Endothelial cell of umbilical vein (primary cell): ENCODE data around the gene MYEOV. TPM values are rescaled to one million over a fixed set of nuclear protein-coding genes. Genes with fewer than 3 reads are reported as not detected.

Source experiments
- BruUV-seq: library from RNA; stranded (reverse); fragments of 400-500 nt; replicated peaks from 2 replicates; lab custom pipeline; 2021; lab: Mats Ljungman, UMichigan
- CTCF ChIA-PET: fragments of 300-600, 350-600 bp; sonication (Branson Sonifier 250); formaldehyde crosslinking; loops from one replicate; lab custom pipeline; 2021; ENCODE audit warnings: antibody characterized with exemption, inconsistent platforms; lab: Charles Lee
- POLR2A ChIA-PET: fragments of 300-600, 350-600 bp; sonication (Branson Sonifier 250); formaldehyde crosslinking; loops from one replicate; lab custom pipeline; 2021; ENCODE audit warnings: antibody characterized with exemption, inconsistent platforms; lab: Charles Lee
- DNase-seq: peaks from one replicate; pipeline ENCODE4 v3.0.0-alpha.2; 2011; ENCODE audit warnings: low read depth, low spot score
- FAIRE-seq: peaks from 2 replicates; lab custom pipeline; 2011; peaks lifted over from hg19 to GRCh38; lab: Jason Lieb, UNC
- H2AFZ ChIP-seq: 2 replicates; pipeline ENCODE4 v1.6.0; 2012; ENCODE audit warnings: low read depth, low read length, control low read depth, inconsistent platforms
- H3K27ac ChIP-seq: 2 replicates; pipeline ENCODE4 v1.5.1; 2011; ENCODE audit warnings: low read depth, mild to moderate bottlenecking, control low read depth, low read length, moderate library complexity; ENCODE audit not compliant: insufficient read depth
- H3K27me3 ChIP-seq, 2 experiments: 2 replicates each; pipeline versions ENCODE4 v1.6.0 to v1.6.1; 2011; ENCODE audit warnings: low read length in 2 of 2, mixed read lengths in 1 of 2; ENCODE audit not compliant: control insufficient read depth in 2 of 2, insufficient read depth in 2 of 2
- H3K36me3 ChIP-seq, 2 experiments: 2 replicates in 1 of 2; 3 replicates in 1 of 2; pipeline ENCODE4 v1.5.1; 2011; ENCODE audit warnings: low read length in 2 of 2, mild to moderate bottlenecking in 1 of 2, moderate library complexity in 1 of 2; ENCODE audit not compliant: control insufficient read depth in 2 of 2, insufficient read depth in 2 of 2; ENCODE audit errors: extremely low read depth in 1 of 2
- H3K4me1 ChIP-seq: 3 replicates; pipeline ENCODE4 v1.5.1; 2011; ENCODE audit warnings: mild to moderate bottlenecking, low read length; ENCODE audit not compliant: control insufficient read depth, insufficient read depth; ENCODE audit errors: extremely low read depth
- H3K4me2 ChIP-seq: 2 replicates; pipeline ENCODE4 v1.6.1; 2011; ENCODE audit warnings: low read length, control low read depth, mixed read lengths; ENCODE audit not compliant: insufficient read depth
- H3K4me3 ChIP-seq, 3 experiments: fragments of 200-600 bp in 1 of 3; sonication (generic), shearing (Covaris generic) in 1 of 3; replicated peaks in 1 of 3; 2 replicates each; pipeline ENCODE4 v1.5.1; 2011 to 2016; ENCODE audit warnings: control low read depth in 3 of 3, low read length in 3 of 3, mild to moderate bottlenecking in 2 of 3, inconsistent platforms in 1 of 3, low read depth in 1 of 3, moderate library complexity in 1 of 3; ENCODE audit not compliant: insufficient read depth in 1 of 3
- H3K79me2 ChIP-seq: 2 replicates; pipeline ENCODE4 v1.6.0; 2012; ENCODE audit warnings: low read length, inconsistent platforms; ENCODE audit not compliant: control insufficient read depth, insufficient read depth
- H3K9ac ChIP-seq: replicated peaks from 2 replicates; pipeline ENCODE3; 2011; ENCODE audit warnings: low read length, control low read depth; ENCODE audit not compliant: insufficient read depth; ENCODE audit errors: extremely low read depth
- H3K9me1 ChIP-seq: replicated peaks from 3 replicates; pipeline ENCODE4 v1.6.0; 2011; ENCODE audit warnings: mild to moderate bottlenecking, low read length; ENCODE audit not compliant: control insufficient read depth, insufficient read depth; ENCODE audit errors: extremely low read depth
- H3K9me3 ChIP-seq: replicated peaks from 2 replicates; pipeline ENCODE4 v1.5.1; 2012; ENCODE audit warnings: low read length, inconsistent platforms; ENCODE audit not compliant: control insufficient read depth, insufficient read depth
- H4K20me1 ChIP-seq: replicated peaks from 2 replicates; pipeline ENCODE3; 2011; ENCODE audit warnings: mild to moderate bottlenecking, low read length; ENCODE audit not compliant: control insufficient read depth, insufficient read depth; ENCODE audit errors: extremely low read depth
- EZH2 ChIP-seq: IDR thresholded peaks from 2 replicates; pipeline ENCODE4 v1.6.1; 2012; ENCODE audit warnings: borderline replicate concordance, low read depth, mild to moderate bottlenecking, moderate library complexity, low read length, inconsistent platforms; ENCODE audit not compliant: severe bottlenecking
- FOS ChIP-seq: IDR thresholded peaks from 2 replicates; pipeline ENCODE4 v1.6.1; 2011; ENCODE audit warnings: mild to moderate bottlenecking, low read length, moderate library complexity, borderline replicate concordance; ENCODE audit not compliant: insufficient read depth
- GATA2 ChIP-seq: IDR thresholded peaks from 2 replicates; pipeline ENCODE4 v1.7.0; 2011; ENCODE audit warnings: low read depth, mild to moderate bottlenecking, moderate library complexity, mixed read lengths, low read length; ENCODE audit not compliant: insufficient read length, insufficient read depth
- JUN ChIP-seq: IDR thresholded peaks from 2 replicates; pipeline ENCODE4 v1.6.1; 2011; ENCODE audit warnings: borderline replicate concordance, low read depth; ENCODE audit not compliant: insufficient read length, insufficient read depth
- MAX ChIP-seq: IDR thresholded peaks from 2 replicates; pipeline ENCODE4 v1.6.1; 2011; ENCODE audit not compliant: insufficient read depth, insufficient read length
- MYC ChIP-seq: IDR thresholded peaks from one replicate; pipeline ENCODE4 v1.6.1; 2011; ENCODE audit warnings: mild to moderate bottlenecking, low read depth, low read length
- POLR2A ChIP-seq: IDR thresholded peaks from 2 replicates; pipeline ENCODE4 v1.6.1; 2012; ENCODE audit warnings: low read depth, mild to moderate bottlenecking, control low read depth, low read length
- POLR2AphosphoS5 ChIP-seq: IDR thresholded peaks from 2 replicates; pipeline ENCODE4 v1.6.1; 2012; ENCODE audit warnings: low read depth, mild to moderate bottlenecking, control low read depth, low read length, moderate library complexity; ENCODE audit not compliant: insufficient read depth
- dilution Hi-C: fragments of 300-500 bp; cut with MboI; formaldehyde crosslinking; loops from one replicate; pipeline ENCODE4 v1.15.0; 2019; ENCODE audit warnings: low sequenced_read_pairs; ENCODE audit not compliant: extremely low pct_ligation_motif_present
- intact Hi-C: fragments of 100-400 bp; cut with micrococcal nuclease; formaldehyde crosslinking; loops from one replicate; pipeline ENCODE4 v1.10.0; 2022
- polyA plus RNA-seq, 4 experiments: library from polyadenylated mRNA; depleted of rRNA in 3 of 4; stranded (reverse) in 3 of 4; unstranded in 1 of 4; fragments of >200 nt; gene quantifications; 2 replicates each; pipeline versions ENCODE4 v1.2.1 to v1.2.3, GENCODE V29; 2011 to 2012; ENCODE audit warnings: missing spikeins in 1 of 4
- total RNA-seq: library from RNA; stranded (reverse); gene quantifications from 2 replicates; pipeline ENCODE4 v1.2.3, GENCODE V29; 2021
- TF ChIP-seq, protein P1 (sequence below), 2 donors: IDR thresholded peaks; 1 replicate in 1 of 2; 2 replicates in 1 of 2; pipeline ENCODE4 v1.5.1; 2011; ENCODE audit warnings: low read length in 2 of 2, mild to moderate bottlenecking in 2 of 2, moderate library complexity in 2 of 2, control low read depth in 1 of 2, inconsistent platforms in 1 of 2, low read depth in 1 of 2; ENCODE audit not compliant: insufficient read depth in 1 of 2; ENCODE audit errors: extremely low read depth in 1 of 2

Gene MYEOV
- total and polyA plus RNA-seq, 2 donors (not counting 3 experiments of a cell fraction or from before 2014, with no cell fraction given), result 3.8 to 14.4 TPM

GRCh38 chr11:69280994-69281393 lies 13.0 kb upstream of the MYEOV start:
- intact Hi-C loops, result no loop called here
- Histone ChIP-seq H4K20me1 (no peaks in the 10 kb centered on the region), H3K9ac (no peak overlapping the region), H3K27me3 (peaks cover 0 to 9% of the 10 kb centered on the region in 2 experiments), H2AFZ (no peak overlapping the region), H3K27ac (no peak overlapping the region), H3K4me1 (no peaks in the 10 kb centered on the region), H3K9me1 (no peaks in the 10 kb centered on the region), H3K4me2 (no peak overlapping the region), H3K36me3 (no peaks in the 10 kb centered on the region), H3K4me3 (no peak overlapping the region), H3K9me3 (no peaks in the 10 kb centered on the region), H3K79me2 (no peaks in the 10 kb centered on the region)
- DNase-seq (no peak), FAIRE-seq (no peak)
- no peak for TF ChIP-seq POLR2AphosphoS5
- TF ChIP-seq FOS, result no peak
- TF ChIP-seq, protein P1, sequence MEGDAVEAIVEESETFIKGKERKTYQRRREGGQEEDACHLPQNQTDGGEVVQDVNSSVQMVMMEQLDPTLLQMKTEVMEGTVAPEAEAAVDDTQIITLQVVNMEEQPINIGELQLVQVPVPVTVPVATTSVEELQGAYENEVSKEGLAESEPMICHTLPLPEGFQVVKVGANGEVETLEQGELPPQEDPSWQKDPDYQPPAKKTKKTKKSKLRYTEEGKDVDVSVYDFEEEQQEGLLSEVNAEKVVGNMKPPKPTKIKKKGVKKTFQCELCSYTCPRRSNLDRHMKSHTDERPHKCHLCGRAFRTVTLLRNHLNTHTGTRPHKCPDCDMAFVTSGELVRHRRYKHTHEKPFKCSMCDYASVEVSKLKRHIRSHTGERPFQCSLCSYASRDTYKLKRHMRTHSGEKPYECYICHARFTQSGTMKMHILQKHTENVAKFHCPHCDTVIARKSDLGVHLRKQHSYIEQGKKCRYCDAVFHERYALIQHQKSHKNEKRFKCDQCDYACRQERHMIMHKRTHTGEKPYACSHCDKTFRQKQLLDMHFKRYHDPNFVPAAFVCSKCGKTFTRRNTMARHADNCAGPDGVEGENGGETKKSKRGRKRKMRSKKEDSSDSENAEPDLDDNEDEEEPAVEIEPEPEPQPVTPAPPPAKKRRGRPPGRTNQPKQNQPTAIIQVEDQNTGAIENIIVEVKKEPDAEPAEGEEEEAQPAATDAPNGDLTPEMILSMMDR (IDR thresholded peaks at IDR 0.05; ENCODE audit: extremely low read depth in 1 of 2, insufficient read depth in 1 of 2, low read depth in 1 of 2, low read length in 2 of 2), result no peak
- no peak for TF ChIP-seq GATA2
- TF ChIP-seq POLR2A, result no peak
- TF ChIP-seq MAX, result no peak
- TF ChIP-seq JUN, result no peak
- TF ChIP-seq MYC, result no peak
- TF ChIP-seq EZH2, result no peak
- no TSS peak for BruUV-seq
- dilution Hi-C loops, result no loop called here
- POLR2A ChIA-PET, result no interaction called here
- CTCF ChIA-PET, result interaction anchor here (1.1 kb wide), 2 partner anchors 12 to 149 kb away, joined by 3 to 4 read pairs; no protein-coding TSS in a partner anchor
